ENCODE data around the gene MC3R.

MC3R gene

DNA sequence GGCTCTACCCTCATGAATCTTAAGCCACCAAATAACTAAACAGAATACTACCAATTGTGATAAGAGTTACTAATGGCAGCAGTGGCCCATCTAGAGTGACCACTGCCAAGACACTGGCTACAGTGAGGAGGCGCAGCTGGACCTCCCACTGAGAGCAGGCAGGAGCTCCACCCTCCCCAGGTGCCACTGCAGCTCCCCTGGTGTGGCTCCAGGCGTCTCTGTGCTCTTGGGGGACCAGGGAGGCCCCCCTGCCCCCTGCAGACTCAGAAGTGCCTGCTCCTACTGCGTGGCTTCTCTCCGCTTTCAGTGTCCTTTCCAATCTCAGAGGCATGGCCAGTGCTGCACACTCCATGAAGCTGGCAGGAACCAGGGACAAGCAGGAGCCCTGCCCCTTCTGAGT, 23.4 kb downstream of the MC3R start:
- CTCF ChIA-PET = no interaction called here
- TF ChIP-seq GLIS1 (tag by site-specific recombination; IDR thresholded peaks at IDR 0.05) (peak; percentile 56), BCL11A (tag by site-specific recombination; IDR thresholded peaks at IDR 0.05; ENCODE audit: low read depth) (no peak)
- Histone ChIP-seq H3K36me3 (ENCODE audit: control insufficient read depth in 2 of 2, insufficient read depth in 1 of 2, low read length in 2 of 2) (no peaks in the 10 kb centered on the region), H3K9me3 (ENCODE audit: control insufficient read depth, insufficient read depth, low read depth, low read length) (no peaks in the 10 kb centered on the region), H3K27ac (ENCODE audit: extremely low read depth, low read depth, low read length) (no peak overlapping the region), H3K4me1 (ENCODE audit: control insufficient read depth, insufficient read depth, low read length) (no peaks in the 10 kb centered on the region), H3K4me3 (ENCODE audit: low read depth, low read length) (no peak overlapping the region)
- POLR2A ChIA-PET = no interaction called here

DNA sequence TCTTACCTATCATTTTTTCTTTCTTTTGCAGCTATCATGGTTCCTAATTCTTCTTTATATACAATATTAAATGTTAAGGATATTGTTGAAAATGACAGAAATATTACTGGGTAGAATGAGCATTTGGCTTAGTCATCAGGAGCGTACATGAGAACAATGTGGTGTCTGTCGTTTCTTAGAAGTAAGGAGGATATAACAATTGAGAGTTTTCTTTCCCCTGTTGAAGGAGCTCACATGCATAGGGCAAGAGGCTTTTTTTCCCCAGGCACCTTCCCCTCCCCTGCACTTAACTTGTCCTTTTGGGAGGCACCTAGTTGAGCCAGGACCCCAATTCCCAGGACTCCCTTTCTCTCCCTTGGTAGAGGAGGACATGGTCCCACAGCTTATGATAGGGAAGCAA, 25.0 kb downstream of the MC3R start:
- no peaks in the 10 kb centered on the region for H3K4me1 ChIP-seq (ENCODE audit: control insufficient read depth, insufficient read depth, low read length)
- ChIA-PET POLR2A (no interaction called here), CTCF (no interaction called here)
- no peaks in the 10 kb centered on the region for H3K36me3 ChIP-seq (ENCODE audit: control insufficient read depth in 2 of 2, insufficient read depth in 1 of 2, low read length in 2 of 2)
- TF ChIP-seq ZNF114 (tag by site-specific recombination; IDR thresholded peaks at IDR 0.05) (no peak), MYNN (tag by site-specific recombination; IDR thresholded peaks at IDR 0.05; ENCODE audit: borderline replicate concordance) (no peak)
- no peak overlapping the region for H3K4me3 ChIP-seq (ENCODE audit: low read depth, low read length)
- no peak overlapping the region for H3K27ac ChIP-seq (ENCODE audit: extremely low read depth, low read depth, low read length)
- no peaks in the 10 kb centered on the region for H3K9me3 ChIP-seq (ENCODE audit: control insufficient read depth, insufficient read depth, low read depth, low read length)

DNA sequence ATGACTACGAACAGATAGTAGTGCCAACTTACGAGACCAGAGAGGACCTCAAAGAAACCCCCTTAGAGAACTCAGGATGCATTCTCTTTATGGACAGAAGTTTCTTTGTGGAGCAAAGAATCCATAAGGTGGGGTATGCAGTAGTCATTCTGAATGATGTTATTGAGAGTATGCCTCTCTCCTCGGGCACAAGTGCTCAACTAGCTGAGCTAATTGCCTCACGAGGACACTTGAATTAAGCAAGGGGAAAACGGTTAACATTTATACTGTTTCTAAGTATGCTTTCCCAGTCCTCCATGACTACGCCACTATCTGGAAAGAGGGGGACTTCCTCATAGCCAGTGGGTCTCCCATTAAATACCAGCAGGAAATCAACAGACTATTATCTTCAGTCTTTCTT, 25.6 kb downstream of the MC3R start:
- POLR2A ChIA-PET = no interaction called here
- no peak overlapping the region for H3K27ac ChIP-seq (ENCODE audit: extremely low read depth, low read depth, low read length)
- TF ChIP-seq, protein P1, sequence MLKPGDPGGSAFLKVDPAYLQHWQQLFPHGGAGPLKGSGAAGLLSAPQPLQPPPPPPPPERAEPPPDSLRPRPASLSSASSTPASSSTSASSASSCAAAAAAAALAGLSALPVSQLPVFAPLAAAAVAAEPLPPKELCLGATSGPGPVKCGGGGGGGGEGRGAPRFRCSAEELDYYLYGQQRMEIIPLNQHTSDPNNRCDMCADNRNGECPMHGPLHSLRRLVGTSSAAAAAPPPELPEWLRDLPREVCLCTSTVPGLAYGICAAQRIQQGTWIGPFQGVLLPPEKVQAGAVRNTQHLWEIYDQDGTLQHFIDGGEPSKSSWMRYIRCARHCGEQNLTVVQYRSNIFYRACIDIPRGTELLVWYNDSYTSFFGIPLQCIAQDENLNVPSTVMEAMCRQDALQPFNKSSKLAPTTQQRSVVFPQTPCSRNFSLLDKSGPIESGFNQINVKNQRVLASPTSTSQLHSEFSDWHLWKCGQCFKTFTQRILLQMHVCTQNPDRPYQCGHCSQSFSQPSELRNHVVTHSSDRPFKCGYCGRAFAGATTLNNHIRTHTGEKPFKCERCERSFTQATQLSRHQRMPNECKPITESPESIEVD (tag by site-specific recombination; IDR thresholded peaks at IDR 0.05) = no peak
- TF ChIP-seq ZSCAN23 (tag by site-specific recombination; IDR thresholded peaks at IDR 0.05) (no peak), GFI1B (tag by site-specific recombination; IDR thresholded peaks at IDR 0.05) (no peak), ZNF660 (tag by site-specific recombination; IDR thresholded peaks at IDR 0.05) (no peak), OSR2 (tag by site-specific recombination; IDR thresholded peaks at IDR 0.05) (no peak), SP2 (tag by site-specific recombination; IDR thresholded peaks at IDR 0.05) (no peak), BCL11B (tag by site-specific recombination; IDR thresholded peaks at IDR 0.05; ENCODE audit: low read depth) (no peak), ZNF202 (tag by site-specific recombination; IDR thresholded peaks at IDR 0.05; ENCODE audit: borderline replicate concordance) (no peak)
- TF ChIP-seq, protein P2, sequence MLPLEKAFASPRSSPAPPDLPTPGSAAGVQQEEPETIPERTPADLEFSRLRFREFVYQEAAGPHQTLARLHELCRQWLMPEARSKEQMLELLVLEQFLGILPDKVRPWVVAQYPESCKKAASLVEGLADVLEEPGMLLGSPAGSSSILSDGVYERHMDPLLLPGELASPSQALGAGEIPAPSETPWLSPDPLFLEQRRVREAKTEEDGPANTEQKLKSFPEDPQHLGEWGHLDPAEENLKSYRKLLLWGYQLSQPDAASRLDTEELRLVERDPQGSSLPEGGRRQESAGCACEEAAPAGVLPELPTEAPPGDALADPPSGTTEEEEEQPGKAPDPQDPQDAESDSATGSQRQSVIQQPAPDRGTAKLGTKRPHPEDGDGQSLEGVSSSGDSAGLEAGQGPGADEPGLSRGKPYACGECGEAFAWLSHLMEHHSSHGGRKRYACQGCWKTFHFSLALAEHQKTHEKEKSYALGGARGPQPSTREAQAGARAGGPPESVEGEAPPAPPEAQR (tag by site-specific recombination; IDR thresholded peaks at IDR 0.05) = no peak
- TF ChIP-seq, protein P3, sequence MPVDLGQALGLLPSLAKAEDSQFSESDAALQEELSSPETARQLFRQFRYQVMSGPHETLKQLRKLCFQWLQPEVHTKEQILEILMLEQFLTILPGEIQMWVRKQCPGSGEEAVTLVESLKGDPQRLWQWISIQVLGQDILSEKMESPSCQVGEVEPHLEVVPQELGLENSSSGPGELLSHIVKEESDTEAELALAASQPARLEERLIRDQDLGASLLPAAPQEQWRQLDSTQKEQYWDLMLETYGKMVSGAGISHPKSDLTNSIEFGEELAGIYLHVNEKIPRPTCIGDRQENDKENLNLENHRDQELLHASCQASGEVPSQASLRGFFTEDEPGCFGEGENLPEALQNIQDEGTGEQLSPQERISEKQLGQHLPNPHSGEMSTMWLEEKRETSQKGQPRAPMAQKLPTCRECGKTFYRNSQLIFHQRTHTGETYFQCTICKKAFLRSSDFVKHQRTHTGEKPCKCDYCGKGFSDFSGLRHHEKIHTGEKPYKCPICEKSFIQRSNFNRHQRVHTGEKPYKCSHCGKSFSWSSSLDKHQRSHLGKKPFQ (tag by site-specific recombination; IDR thresholded peaks at IDR 0.05) = no peak
- CTCF ChIA-PET = interaction anchor here (0.7 kb wide), 1 partner anchor 540 kb away, joined by 3 read pairs; no protein-coding TSS in a partner anchor
- no peaks in the 10 kb centered on the region for H3K36me3 ChIP-seq (ENCODE audit: control insufficient read depth in 2 of 2, insufficient read depth in 1 of 2, low read length in 2 of 2)
- no peaks in the 10 kb centered on the region for H3K4me1 ChIP-seq (ENCODE audit: control insufficient read depth, insufficient read depth, low read length)
- no peak overlapping the region for H3K4me3 ChIP-seq (ENCODE audit: low read depth, low read length)
- H3K9me3 ChIP-seq (ENCODE audit: control insufficient read depth, insufficient read depth, low read depth, low read length) = no peaks in the 10 kb centered on the region

DNA sequence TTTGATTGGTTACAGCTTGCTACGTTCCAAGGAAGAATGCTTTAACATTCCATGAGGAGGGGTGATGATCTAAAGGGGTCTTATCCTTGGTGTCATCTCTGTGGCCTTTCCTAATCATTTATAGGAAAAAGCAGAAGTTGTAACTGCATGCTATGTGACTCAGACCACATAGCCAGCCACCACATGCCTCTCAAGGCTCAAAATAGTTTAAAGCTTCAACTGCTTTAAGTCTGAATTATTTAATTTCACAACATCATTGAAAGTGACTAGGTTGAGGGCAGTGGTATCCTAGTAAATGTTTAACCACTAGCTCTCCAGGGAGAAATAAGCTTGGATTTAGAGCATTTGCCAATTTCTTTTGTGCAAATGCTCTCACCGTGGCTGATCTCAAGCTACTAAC, 29.7 kb downstream of the MC3R start:
- ChIA-PET CTCF (interaction anchor here (0.6 kb wide), 1 partner anchor 14 kb away, joined by 4 read pairs; no protein-coding TSS in a partner anchor), POLR2A (no interaction called here)
- no peaks in the 10 kb centered on the region for H3K4me1 ChIP-seq (ENCODE audit: control insufficient read depth, insufficient read depth, low read length)
- H3K4me3 ChIP-seq (ENCODE audit: low read depth, low read length) = no peak overlapping the region
- H3K27ac ChIP-seq (ENCODE audit: extremely low read depth, low read depth, low read length) = no peak overlapping the region
- TF ChIP-seq SP2 (tag by site-specific recombination; IDR thresholded peaks at IDR 0.05) (no peak), ZNF555 (tag by site-specific recombination; conservative IDR thresholded peaks at IDR 0.05) (no peak)
- TF ChIP-seq, protein P4, sequence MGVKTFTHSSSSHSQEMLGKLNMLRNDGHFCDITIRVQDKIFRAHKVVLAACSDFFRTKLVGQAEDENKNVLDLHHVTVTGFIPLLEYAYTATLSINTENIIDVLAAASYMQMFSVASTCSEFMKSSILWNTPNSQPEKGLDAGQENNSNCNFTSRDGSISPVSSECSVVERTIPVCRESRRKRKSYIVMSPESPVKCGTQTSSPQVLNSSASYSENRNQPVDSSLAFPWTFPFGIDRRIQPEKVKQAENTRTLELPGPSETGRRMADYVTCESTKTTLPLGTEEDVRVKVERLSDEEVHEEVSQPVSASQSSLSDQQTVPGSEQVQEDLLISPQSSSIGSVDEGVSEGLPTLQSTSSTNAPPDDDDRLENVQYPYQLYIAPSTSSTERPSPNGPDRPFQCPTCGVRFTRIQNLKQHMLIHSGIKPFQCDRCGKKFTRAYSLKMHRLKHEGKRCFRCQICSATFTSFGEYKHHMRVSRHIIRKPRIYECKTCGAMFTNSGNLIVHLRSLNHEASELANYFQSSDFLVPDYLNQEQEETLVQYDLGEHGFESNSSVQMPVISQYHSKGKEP (tag by site-specific recombination; IDR thresholded peaks at IDR 0.05) = no peak
- H3K36me3 ChIP-seq (ENCODE audit: control insufficient read depth in 2 of 2, insufficient read depth in 1 of 2, low read length in 2 of 2) = no peaks in the 10 kb centered on the region
- no peaks in the 10 kb centered on the region for H3K9me3 ChIP-seq (ENCODE audit: control insufficient read depth, insufficient read depth, low read depth, low read length)
